Loucy (cell line): Measurements from ENCODE around the gene IMPG2.

Experiments
- H2AFZ ChIP-seq: fragments of 200-600 bp; sonication (generic); 2 replicates; pipeline ENCODE4 v1.6.0; 2016; ENCODE audit warnings: antibody characterized with exemption, mild to moderate bottlenecking, low read length, moderate library complexity
- H3F3A ChIP-seq: fragments of 200-600 bp; 2 replicates; pipeline ENCODE4 v1.6.0; 2016; ENCODE audit warnings: antibody characterized with exemption, low read depth, mild to moderate bottlenecking
- H3K27me3 ChIP-seq: fragments of 200-600 bp; sonication (generic); 2 replicates; pipeline ENCODE4 v1.6.1; 2014; ENCODE audit warnings: low read length, mild to moderate bottlenecking; ENCODE audit not compliant: insufficient read depth, poor library complexity, severe bottlenecking
- H3K36me3 ChIP-seq: fragments of 200-600 bp; sonication (generic); 2 replicates; pipeline ENCODE4 v1.6.1; 2016; ENCODE audit warnings: low read length; ENCODE audit not compliant: insufficient read depth
- H3K4me1 ChIP-seq: fragments of 200-600 bp; sonication (generic); 2 replicates; pipeline ENCODE4 v1.5.1; 2014; ENCODE audit warnings: low read length, mild to moderate bottlenecking; ENCODE audit not compliant: insufficient read depth, poor library complexity, severe bottlenecking
- H3K4me2 ChIP-seq: fragments of 200-600 bp; sonication (generic); 2 replicates; pipeline ENCODE4 v1.6.0; 2014; ENCODE audit warnings: antibody characterized with exemption, low read length, low read depth, mild to moderate bottlenecking; ENCODE audit not compliant: poor library complexity, severe bottlenecking
- H3K4me3 ChIP-seq: fragments of 200-600 bp; sonication (generic); 2 replicates; pipeline ENCODE4 v1.5.1; 2014; ENCODE audit warnings: low read length, mild to moderate bottlenecking, mixed read lengths; ENCODE audit not compliant: poor library complexity, severe bottlenecking
- H3K79me2 ChIP-seq: fragments of 200-600 bp; sonication (generic); 2 replicates; pipeline ENCODE4 v1.6.1; 2014; ENCODE audit warnings: low read length; ENCODE audit not compliant: insufficient read depth
- H3K9ac ChIP-seq: fragments of 200-600 bp; sonication (generic); 2 replicates; pipeline ENCODE4 v1.6.0; 2014; ENCODE audit warnings: mild to moderate bottlenecking, low read depth, low read length, moderate library complexity; ENCODE audit not compliant: poor library complexity, severe bottlenecking
- H3K9me2 ChIP-seq: fragments of 200-600 bp; sonication (generic); replicated peaks from 2 replicates; pipeline ENCODE4 v1.6.1; 2016; ENCODE audit warnings: low read depth, low read length, mixed read lengths
- H3K9me3 ChIP-seq: fragments of 200-600 bp; sonication (generic); 2 replicates; pipeline ENCODE4 v1.6.1; 2014; ENCODE audit warnings: mild to moderate bottlenecking, antibody characterized with exemption, low read length, low read depth; ENCODE audit not compliant: insufficient read depth
- H4K20me1 ChIP-seq: fragments of 200-600 bp; sonication (generic); 2 replicates; pipeline ENCODE4 v1.6.0; 2014; ENCODE audit warnings: antibody characterized with exemption, low read length, mild to moderate bottlenecking; ENCODE audit not compliant: insufficient read depth, poor library complexity, severe bottlenecking
- EZH2phosphoT487 ChIP-seq: fragments of 200-600 bp; IDR thresholded peaks from 2 replicates; pipeline ENCODE4 v1.6.1; 2018; ENCODE audit warnings: antibody characterized with exemption, mild to moderate bottlenecking, moderate library complexity, borderline replicate concordance
- TF ChIP-seq, protein P1 (sequence below): fragments of 200-600 bp; sonication (generic); conservative IDR thresholded peaks from 2 replicates; pipeline ENCODE4 v1.5.1; 2014; ENCODE audit warnings: mild to moderate bottlenecking, antibody characterized with exemption, low read length

The IMPG2 gene

DNA sequence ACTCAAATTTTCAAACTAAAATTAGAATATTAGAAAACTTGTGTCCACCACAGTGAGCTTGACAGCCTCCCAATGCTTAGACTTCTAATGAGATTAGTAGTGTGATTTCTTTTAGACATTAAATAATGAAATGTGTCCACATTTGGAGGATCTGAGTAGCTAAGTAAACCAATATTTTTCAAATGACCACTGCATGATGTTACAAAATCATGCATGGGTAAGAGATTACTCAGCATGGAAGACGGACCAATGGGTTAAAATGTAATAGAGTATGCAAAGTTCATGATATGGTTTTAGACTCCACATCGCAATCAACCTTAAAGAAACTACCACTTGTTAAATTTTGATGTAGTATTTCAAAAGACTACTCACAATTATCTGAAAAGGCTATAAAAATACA lies 130.6 kb downstream of the IMPG2 start:
- no peak for TF ChIP-seq EZH2phosphoT487
- no peaks in the 10 kb centered on the region for H3K4me1 ChIP-seq
- no peak overlapping the region for H3K9ac ChIP-seq
- no peak overlapping the region for H2AFZ ChIP-seq
- no peaks in the 10 kb centered on the region for H3F3A ChIP-seq
- no peak overlapping the region for H3K4me2 ChIP-seq
- H3K4me3 ChIP-seq = no peak overlapping the region
- no peaks in the 10 kb centered on the region for H3K27me3 ChIP-seq
- H4K20me1 ChIP-seq = no peaks in the 10 kb centered on the region
- H3K9me3 ChIP-seq = no peaks in the 10 kb centered on the region
- H3K9me2 ChIP-seq = no peaks in the 10 kb centered on the region
- no peaks in the 10 kb centered on the region for H3K79me2 ChIP-seq
- no peaks in the 10 kb centered on the region for H3K36me3 ChIP-seq

DNA sequence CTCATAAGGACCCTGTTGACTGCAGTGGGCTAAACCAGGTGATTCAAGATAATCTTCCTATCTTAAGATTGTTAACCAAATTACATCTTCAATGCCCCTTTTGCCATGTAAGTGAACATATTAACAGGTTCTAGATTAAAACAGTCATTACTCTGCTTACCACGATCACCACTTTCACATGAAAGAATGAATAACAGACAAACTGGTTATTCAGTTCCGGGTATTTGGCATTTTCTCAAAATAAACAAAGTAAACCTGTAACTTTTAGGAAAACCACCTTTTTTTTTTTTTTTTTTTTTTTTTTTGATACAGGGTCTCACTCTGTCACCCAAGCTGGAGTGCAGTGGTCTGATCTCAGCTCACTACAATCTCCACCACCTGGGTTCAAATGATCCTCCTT lies 131.2 kb downstream of the IMPG2 start:
- Histone ChIP-seq H4K20me1 (no peaks in the 10 kb centered on the region), H3K4me1 (no peaks in the 10 kb centered on the region), H3K36me3 (no peaks in the 10 kb centered on the region), H3K79me2 (no peaks in the 10 kb centered on the region), H3K9me2 (no peaks in the 10 kb centered on the region), H3K4me3 (no peak overlapping the region), H3K9me3 (no peaks in the 10 kb centered on the region), H3K4me2 (no peak overlapping the region), H3K27me3 (no peaks in the 10 kb centered on the region), H3K9ac (no peak overlapping the region), H3F3A (no peaks in the 10 kb centered on the region), H2AFZ (no peak overlapping the region)
- TF ChIP-seq, protein P1, sequence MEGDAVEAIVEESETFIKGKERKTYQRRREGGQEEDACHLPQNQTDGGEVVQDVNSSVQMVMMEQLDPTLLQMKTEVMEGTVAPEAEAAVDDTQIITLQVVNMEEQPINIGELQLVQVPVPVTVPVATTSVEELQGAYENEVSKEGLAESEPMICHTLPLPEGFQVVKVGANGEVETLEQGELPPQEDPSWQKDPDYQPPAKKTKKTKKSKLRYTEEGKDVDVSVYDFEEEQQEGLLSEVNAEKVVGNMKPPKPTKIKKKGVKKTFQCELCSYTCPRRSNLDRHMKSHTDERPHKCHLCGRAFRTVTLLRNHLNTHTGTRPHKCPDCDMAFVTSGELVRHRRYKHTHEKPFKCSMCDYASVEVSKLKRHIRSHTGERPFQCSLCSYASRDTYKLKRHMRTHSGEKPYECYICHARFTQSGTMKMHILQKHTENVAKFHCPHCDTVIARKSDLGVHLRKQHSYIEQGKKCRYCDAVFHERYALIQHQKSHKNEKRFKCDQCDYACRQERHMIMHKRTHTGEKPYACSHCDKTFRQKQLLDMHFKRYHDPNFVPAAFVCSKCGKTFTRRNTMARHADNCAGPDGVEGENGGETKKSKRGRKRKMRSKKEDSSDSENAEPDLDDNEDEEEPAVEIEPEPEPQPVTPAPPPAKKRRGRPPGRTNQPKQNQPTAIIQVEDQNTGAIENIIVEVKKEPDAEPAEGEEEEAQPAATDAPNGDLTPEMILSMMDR = no peak
- TF ChIP-seq EZH2phosphoT487 = no peak

DNA sequence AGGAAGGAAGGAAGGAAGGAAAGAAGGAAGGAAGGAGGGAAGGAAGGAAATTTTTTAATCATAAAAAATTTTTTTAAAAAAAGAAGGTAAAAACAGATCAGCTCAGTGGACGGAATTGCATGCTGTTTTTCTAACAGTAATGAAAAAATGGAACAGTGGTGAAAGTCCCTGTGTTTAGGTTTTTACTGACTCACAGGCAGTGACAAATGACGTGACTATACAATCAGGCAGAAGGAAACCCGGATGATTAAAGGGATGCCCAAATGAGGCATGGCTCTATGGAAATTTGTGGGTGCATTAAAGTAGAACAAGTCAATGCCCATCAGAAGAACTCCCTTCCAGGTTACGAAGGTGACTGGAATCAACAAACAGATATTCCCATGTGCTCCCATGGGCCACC lies 135.0 kb downstream of the IMPG2 start:
- Histone ChIP-seq H3K27me3 (no peaks in the 10 kb centered on the region), H3K9me2 (no peaks in the 10 kb centered on the region), H3F3A (no peaks in the 10 kb centered on the region), H3K9me3 (no peaks in the 10 kb centered on the region), H2AFZ (no peak overlapping the region), H3K36me3 (no peaks in the 10 kb centered on the region), H3K4me3 (no peak overlapping the region), H4K20me1 (no peaks in the 10 kb centered on the region), H3K4me1 (no peaks in the 10 kb centered on the region), H3K79me2 (no peaks in the 10 kb centered on the region), H3K9ac (no peak overlapping the region), H3K4me2 (no peak overlapping the region)
- TF ChIP-seq EZH2phosphoT487 = no peak
- TF ChIP-seq, protein P1 = no peak

DNA sequence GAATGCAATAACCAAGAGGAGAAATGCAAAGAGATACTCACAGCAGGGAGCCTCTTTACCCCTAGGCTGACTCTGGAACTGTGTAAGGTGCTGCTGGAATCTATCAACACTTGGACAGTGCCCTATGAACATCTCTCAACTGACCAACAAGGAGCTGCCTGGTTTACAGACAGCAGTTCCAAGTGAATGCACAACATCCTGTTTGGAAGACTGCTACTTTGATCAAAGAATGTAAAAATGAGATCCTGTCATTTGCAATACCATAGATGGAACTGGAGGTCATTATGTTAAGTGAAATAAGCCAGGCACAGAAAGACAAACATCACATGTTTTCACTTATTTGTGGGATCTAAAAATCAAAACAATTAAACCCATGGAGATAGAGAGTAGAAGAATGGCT lies 136.3 kb downstream of the IMPG2 start:
- no peaks in the 10 kb centered on the region for H3K27me3 ChIP-seq
- no peak overlapping the region for H3K4me2 ChIP-seq
- TF ChIP-seq, protein P1 = no peak
- no peak for TF ChIP-seq EZH2phosphoT487

More for the DNA sequence above, 136.3 kb downstream of the IMPG2 start:
- Histone ChIP-seq H4K20me1 (no peaks in the 10 kb centered on the region), H3K4me1 (no peaks in the 10 kb centered on the region), H3K9me3 (no peaks in the 10 kb centered on the region), H3F3A (no peaks in the 10 kb centered on the region), H3K36me3 (no peaks in the 10 kb centered on the region), H3K9me2 (no peaks in the 10 kb centered on the region), H3K4me3 (no peak overlapping the region), H3K79me2 (no peaks in the 10 kb centered on the region), H3K9ac (no peak overlapping the region), H2AFZ (no peak overlapping the region)
